Fibroblast of the conjunctiva (primary cell): ENCODE results near the gene GPX5.

ENCODE experiments used
- DNase-seq: peaks from one replicate; pipeline ENCODE4 v3.0.0-alpha.2; 2010; ENCODE audit warnings: low read depth

The GPX5 gene

DNA sequence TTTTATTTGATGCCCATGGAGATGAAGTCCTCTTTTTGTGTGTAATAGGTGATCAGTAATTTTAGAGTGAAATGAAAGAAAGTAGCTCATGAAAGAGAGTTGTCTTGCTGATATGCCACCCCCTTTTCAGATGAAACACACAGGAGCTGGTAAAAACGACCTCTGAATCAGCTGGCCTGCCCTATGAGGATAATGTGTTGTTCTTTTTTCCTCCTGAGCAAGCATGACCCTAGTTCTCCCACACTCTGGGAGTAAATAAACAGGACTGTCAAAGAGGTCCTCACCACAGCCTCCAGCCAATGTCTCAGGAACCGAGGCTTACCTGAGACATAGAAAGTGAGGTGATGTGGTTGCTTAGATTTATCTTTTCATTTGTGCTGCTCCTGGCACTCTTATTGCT, 29.5 kb downstream of the GPX5 start:
- DNase-seq = no peak

DNA sequence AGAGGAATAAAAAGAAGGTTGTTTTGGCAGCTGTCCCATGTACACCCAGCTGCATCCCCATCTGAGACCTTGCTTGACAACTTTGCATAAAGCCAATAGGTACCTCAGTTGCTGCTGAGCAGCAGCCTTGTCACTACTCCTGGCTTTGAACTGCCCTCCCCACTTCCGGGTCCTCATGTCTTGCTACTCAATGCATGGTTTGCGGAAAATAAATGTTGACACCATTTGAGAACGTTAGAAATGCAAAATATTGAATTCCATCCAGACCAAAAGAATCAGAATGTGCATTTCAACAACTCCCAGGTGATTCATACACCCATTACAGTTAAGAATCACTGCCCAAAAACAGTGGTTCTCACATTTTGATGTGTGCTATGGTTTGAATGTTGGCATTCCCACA, 32.9 kb downstream of the GPX5 start:
- DNase-seq = no peak

DNA sequence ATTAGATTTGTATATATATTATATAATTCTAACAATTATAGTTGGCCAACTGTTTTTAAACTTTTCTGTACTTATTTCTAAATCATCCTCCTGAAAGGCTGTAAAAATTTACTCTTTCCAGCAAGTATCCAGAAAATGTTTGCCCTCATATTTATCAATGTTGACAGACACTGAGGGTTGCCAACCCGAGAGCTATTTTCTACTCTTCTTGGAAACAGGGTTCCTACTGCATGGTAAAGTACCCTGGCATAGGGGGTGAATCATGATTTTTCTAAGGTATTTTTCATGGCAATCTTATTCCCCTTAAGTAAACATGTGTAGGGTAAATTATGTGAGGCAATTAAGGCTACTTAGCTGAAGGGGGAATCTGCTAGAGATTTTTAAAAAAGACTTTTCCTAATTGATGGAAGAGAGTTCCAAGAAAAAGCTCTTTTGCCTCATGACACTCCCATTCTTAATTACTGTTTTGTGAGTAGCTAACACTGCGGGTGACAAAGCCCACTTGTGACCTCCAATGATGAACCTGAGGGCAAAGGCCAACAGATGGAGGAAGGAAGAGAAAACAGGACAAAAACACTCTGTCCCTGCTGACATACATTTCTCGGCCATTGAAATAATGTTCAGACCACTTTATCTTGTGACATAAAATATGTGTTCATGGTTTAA, 37.9 kb downstream of the GPX5 start:
- no peak for DNase-seq

DNA sequence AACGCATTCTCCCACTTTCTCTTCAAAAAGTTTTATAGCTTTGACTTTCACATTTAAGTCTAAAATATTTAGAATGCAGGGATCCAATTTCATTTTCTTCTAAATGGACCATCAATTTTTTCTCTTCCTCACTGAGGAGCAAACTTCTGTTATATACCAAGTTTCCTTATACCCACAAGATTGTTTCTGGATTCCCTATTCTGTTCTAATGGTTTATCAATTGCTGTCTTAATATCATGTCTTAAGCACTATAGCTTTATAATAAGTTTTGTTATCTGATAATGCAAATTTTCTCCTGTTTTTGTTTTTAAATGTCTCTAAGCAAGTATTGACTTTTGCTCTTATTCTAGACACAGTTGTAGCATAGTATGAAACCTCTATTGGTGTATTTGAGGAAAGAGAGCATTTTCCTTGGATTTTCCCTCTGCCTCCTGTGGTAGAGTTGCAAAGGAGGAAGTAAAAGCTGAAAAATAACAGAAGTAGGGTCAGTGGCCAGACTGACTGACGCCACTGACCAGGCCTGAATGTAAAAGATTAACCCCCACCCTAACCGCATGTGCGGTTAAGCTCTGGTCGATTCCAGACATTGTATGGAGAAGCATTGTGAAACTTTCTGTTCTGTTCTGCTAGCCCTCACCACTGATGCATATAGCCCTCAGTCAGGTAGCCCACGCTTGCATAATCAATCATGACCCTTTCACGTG, 40.3 kb downstream of the GPX5 start:
- DNase-seq = no peak

DNA sequence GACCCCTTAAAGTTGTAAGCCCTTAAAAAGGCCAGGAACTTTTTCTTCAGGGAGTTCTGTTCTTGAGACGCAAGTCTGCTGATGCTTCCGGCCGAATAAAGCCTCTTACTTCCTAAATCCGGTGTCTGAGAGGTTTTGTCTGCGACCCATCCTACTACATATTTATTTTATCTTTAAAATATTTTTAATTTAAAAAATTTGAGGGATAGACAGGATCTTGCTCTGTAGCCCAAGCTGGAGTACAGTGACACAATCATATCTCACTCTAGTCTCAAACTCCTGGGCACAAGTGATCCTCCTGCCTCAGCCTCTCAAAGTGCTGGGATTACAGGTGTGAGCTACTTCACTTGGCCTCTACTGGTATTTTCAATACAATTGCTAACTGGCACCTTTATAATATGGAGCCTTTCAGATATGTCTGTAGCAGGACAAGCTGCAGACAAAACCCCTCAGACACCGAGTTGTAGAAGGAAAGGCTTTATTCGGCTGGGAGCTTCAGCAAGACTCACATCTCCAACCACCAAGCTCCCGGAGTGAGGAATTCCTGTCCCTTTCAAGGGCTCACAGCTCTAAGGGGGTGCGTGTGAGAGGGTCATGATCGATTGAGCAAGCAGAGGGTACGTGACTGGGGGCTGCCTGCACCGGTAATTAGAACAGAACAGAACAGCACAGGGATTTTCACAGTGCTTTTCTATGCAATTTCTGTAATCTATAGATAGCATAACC, 41.0 kb downstream of the GPX5 start:
- DNase-seq = no peak

DNA sequence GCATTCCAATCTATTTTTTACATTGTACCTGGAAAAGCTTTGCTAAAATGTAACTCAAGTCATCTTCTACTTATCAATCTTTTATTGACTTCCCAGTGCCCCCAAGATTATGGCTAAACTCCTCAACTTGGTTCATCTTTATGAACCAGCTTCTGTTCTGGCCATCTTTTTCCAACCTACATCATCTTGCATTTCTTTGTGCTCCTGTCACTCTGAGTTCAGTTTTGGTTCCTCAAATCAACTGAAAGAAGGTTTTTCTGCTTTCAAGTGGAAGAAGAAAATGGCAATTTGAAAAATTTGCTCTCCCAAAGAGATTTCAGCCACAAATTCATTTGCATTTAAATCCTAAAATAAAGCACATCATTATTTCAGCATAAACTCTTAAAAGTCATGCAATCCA, 41.8 kb downstream of the GPX5 start:
- no peak for DNase-seq

DNA sequence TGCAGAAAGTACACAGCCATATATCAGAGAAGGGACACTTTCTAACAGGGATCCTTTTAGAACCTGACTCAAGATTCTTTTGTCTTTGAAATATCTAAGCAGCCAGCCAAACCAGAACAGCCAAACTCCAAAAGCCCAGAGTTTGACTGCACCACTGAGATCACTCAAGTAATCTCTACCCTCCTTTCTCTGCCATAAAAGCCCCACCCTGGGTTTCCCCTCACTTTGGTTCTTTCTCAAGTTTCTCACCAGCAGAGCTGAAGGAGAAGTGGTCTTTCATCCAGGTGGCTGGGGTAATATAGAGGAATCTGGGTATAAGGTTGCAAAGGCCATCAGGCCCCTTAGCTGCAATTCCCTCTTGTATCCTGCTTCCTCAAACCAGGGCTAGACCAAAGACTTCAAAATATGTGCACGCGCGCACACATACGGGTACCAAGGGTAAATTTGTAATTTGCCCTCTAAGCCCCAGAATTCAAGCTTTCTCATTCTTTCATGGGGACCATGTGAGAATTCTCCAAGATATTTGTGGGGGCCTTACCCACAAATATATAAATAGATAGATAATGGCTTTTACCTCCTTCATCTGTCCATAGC, 42.9 kb downstream of the GPX5 start:
- no peak for DNase-seq

DNA sequence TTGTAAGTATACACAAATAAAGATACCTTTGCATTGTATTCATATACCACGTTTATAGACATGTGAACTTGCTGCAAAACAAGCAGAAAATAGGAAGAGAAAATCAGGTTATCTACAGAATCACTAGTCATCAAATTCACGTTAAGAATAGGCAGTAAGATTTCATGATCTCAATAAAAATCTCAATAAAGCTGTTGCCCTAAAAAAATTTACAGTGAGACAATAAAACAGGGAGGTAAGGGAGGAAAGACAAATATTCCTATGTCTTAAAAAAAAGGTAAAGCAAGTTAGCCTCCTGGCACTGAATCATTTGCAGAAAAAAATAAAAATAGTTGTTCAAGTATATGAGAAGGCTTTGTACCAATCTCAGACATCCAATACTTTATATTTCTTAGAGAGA, 44.1 kb downstream of the GPX5 start:
- no peak for DNase-seq

DNA sequence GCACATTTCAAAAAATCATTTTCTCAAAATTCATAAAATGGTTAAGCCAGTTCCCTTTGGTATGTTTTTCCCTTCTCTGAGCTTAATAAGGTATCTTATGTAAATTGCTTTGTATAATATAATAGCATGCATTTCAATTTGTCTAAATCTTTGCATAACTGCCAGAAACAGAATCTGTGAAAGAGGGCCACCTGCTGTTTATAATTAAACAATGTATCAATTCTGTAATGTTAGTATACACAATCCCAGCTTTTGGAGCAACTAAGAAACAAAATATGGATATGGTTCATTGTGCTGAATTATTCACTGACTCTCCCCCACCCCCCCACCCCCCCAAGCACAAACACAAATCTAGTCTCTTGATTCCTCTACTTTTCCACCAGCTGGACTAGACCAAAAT, 54.8 kb downstream of the GPX5 start:
- DNase-seq = no peak

DNA sequence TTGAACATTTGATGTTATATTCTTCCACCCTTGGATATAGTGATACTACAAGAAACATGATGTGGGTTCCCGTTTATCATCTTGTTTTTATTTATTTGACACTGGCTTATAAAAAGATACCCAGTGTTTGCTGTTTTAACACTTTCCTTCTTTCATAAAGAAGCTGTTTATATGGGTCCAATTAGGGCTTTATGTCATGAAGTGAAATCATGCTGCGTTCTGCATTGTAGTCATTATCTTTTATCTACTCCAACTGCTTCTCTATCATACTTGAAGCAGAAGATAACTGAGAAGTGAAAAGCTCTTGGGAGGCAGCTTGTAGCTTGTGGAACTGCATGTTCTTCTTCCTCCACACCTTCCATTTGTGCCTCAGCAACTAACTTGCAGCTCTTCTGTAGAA, 57.8 kb downstream of the GPX5 start:
- DNase-seq = no peak
